Stimulated activated CD4-positive, alpha-beta T cell treated with anti-CD3 and anti-CD28 coated beads, Interleukin-2, amount 100 ng/mL, for 48 hours (primary cell): ENCODE measurements around the gene HEMGN.

Experiments
- DNase-seq, 2 donors: peaks; one replicate each; pipeline ENCODE4 v3.0.0-alpha.2; 2020

HEMGN gene

GRCh38 chr9:97892421-97892820 is 45.6 kb downstream of the HEMGN start:
- DNase-seq: no peak

- no peak for DNase-seq
These were observed 46.2 kb downstream of the HEMGN start for GRCh38 chr9:97891736-97892135.

GRCh38 chr9:97889941-97890887 is 47.8 kb downstream of the HEMGN start:
- DNase-seq: peak; percentile 75 to 77

- no peak for DNase-seq
These were observed 57.6 kb downstream of the HEMGN start for GRCh38 chr9:97880336-97880735.
